Keratinocyte (primary cell): Measurements from ENCODE around the gene GDF11. TPM values are rescaled to one million over a fixed set of nuclear protein-coding genes. Genes with fewer than 3 reads are reported as not detected.

ENCODE experiments used
- DNase-seq: peaks from one replicate; pipeline ENCODE4 v3.0.0-alpha.2; 2011; ENCODE audit warnings: low read depth, missing footprints, low spot score
- FAIRE-seq: peaks from 2 replicates; lab custom pipeline; 2011; peaks lifted over from hg19 to GRCh38; lab: Jason Lieb, UNC
- H2AFZ ChIP-seq: 2 replicates; pipeline ENCODE4 v1.6.0; 2012; ENCODE audit warnings: low read length, control low read depth, inconsistent platforms; ENCODE audit not compliant: control insufficient read depth
- H3K27ac ChIP-seq: 2 replicates; pipeline ENCODE4 v1.5.1; 2011; ENCODE audit warnings: low read length; ENCODE audit not compliant: control insufficient read depth, insufficient read depth
- H3K27me3 ChIP-seq: 3 replicates; pipeline ENCODE4 v1.6.0; 2011; ENCODE audit warnings: low read length; ENCODE audit not compliant: control insufficient read depth, insufficient read depth; ENCODE audit errors: extremely low read depth
- H3K36me3 ChIP-seq, 2 experiments: 2 replicates in 1 of 2; 3 replicates in 1 of 2; pipeline ENCODE4 v1.5.1; 2011; ENCODE audit warnings: low read length in 2 of 2, mild to moderate bottlenecking in 1 of 2; ENCODE audit not compliant: control insufficient read depth in 2 of 2, insufficient read depth in 2 of 2; ENCODE audit errors: extremely low read depth in 1 of 2
- H3K4me1 ChIP-seq: 3 replicates; pipeline ENCODE4 v1.5.1; 2011; ENCODE audit warnings: low read length; ENCODE audit not compliant: control insufficient read depth, insufficient read depth; ENCODE audit errors: extremely low read depth
- H3K4me2 ChIP-seq: 3 replicates; pipeline ENCODE4 v1.6.0; 2011; ENCODE audit warnings: low read depth, low read length; ENCODE audit not compliant: control insufficient read depth, insufficient read depth; ENCODE audit errors: extremely low read depth
- H3K4me3 ChIP-seq, 3 experiments: fragments of 200-600 bp in 1 of 3; sonication (generic) in 1 of 3; 2 replicates in 2 of 3; 3 replicates in 1 of 3; pipeline ENCODE4 v1.5.1; 2011 to 2016; ENCODE audit warnings: low read length in 3 of 3, mild to moderate bottlenecking in 3 of 3, control low read depth in 2 of 3, inconsistent platforms in 1 of 3, low read depth in 1 of 3, mixed read lengths in 1 of 3, mixed run types in 1 of 3, moderate library complexity in 1 of 3; ENCODE audit not compliant: control insufficient read depth in 2 of 3, insufficient read depth in 2 of 3; ENCODE audit errors: extremely low read depth in 1 of 3
- H3K79me2 ChIP-seq: 2 replicates; pipeline ENCODE4 v1.6.0; 2012; ENCODE audit warnings: low read length; ENCODE audit not compliant: control insufficient read depth, insufficient read depth
- H3K9ac ChIP-seq: 3 replicates; pipeline ENCODE4 v1.6.0; 2011; ENCODE audit warnings: low read length; ENCODE audit not compliant: control insufficient read depth, insufficient read depth; ENCODE audit errors: extremely low read depth
- H3K9me1 ChIP-seq: 3 replicates; pipeline ENCODE4 v1.6.0; 2011; ENCODE audit warnings: low read length; ENCODE audit not compliant: control insufficient read depth, insufficient read depth; ENCODE audit errors: extremely low read depth
- H3K9me3 ChIP-seq: 2 replicates; pipeline ENCODE4 v1.5.1; 2012; ENCODE audit warnings: low read depth, low read length; ENCODE audit not compliant: control insufficient read depth
- H4K20me1 ChIP-seq: 3 replicates; pipeline ENCODE4 v1.6.0; 2011; ENCODE audit warnings: low read length; ENCODE audit not compliant: control insufficient read depth, insufficient read depth; ENCODE audit errors: extremely low read depth
- EZH2 ChIP-seq: IDR thresholded peaks from one replicate; pipeline ENCODE4 v1.6.1; 2012; ENCODE audit warnings: inconsistent platforms, mild to moderate bottlenecking, low read length, moderate library complexity
- dilution Hi-C: fragments of 300-500 bp; cut with MboI; formaldehyde crosslinking; loops from one replicate; pipeline ENCODE4 v1.7.0; 2020; ENCODE audit warnings: low sequenced_read_pairs; ENCODE audit not compliant: extremely low pct_ligation_motif_present
- polyA plus RNA-seq, 5 experiments: library from polyadenylated mRNA; depleted of rRNA in 3 of 5; stranded (reverse) in 3 of 5; stranded (forward) in 1 of 5; unstranded in 1 of 5; fragments of >200 nt; gene quantifications; 1 replicate in 1 of 5; 2 replicates in 3 of 5; 3 replicates in 1 of 5; pipeline versions ENCODE4 v1.2.1 to v1.2.3, GENCODE V29; 2011 to 2012; ENCODE audit warnings: missing spikeins in 2 of 5, low read depth in 1 of 5, low replicate concordance in 1 of 5
- TF ChIP-seq, protein P1 (sequence below), 3 experiments: IDR thresholded peaks in 1 of 3; conservative IDR thresholded peaks in 1 of 3; optimal IDR thresholded peaks in 1 of 3; 2 replicates in 2 of 3; 3 replicates in 1 of 3; pipeline versions ENCODE3 to v1.5.1; 2011; ENCODE audit warnings: low read length in 3 of 3, mild to moderate bottlenecking in 3 of 3, moderate library complexity in 2 of 3, control low read depth in 1 of 3, inconsistent platforms in 1 of 3; ENCODE audit not compliant: insufficient read depth in 2 of 3; ENCODE audit errors: extremely low read depth in 1 of 3

The GDF11 gene
- polyA plus RNA-seq, 1 donor (not counting 4 experiments of a cell fraction or from before 2014, with no cell fraction given), result 2.7 TPM

DNA sequence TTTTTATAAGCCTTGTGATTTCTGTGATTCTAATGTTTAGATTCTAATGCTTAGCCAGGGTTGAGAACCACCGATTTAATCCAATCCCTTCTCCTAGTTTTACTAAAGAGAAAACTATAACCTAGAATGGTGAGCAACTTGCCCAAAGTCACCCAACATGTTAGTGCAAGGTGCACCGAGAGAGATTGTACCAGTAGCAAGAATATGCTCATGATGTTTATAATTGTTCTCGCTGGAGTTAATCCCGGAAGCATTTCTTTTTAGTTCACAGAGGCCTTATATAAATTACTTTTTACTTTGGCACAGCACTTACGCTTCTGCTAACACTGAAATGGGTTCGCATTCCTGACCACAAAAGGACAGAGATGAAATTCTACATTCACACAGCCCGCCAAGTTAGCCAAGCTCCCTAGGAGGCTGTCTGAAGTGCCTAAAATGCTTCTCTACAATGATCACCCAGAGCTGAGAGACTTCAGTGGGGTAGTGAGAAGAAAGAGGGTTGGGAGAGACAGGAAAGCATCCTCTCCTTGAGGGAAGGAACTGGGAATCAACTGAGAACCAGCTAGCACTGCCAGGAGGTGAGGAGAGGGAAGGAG is 27.7 kb upstream of the GDF11 start:
- Histone ChIP-seq H3K4me1 (peaks cover 28% of the 10 kb centered on the region), H3K9ac (no peak overlapping the region), H4K20me1 (no peaks in the 10 kb centered on the region), H3K9me1 (no peaks in the 10 kb centered on the region), H3K79me2 (no peaks in the 10 kb centered on the region), H3K27ac (peak overlapping the region; percentile 87), H3K9me3 (no peaks in the 10 kb centered on the region), H3K4me2 (peak overlapping the region; percentile 71), H3K4me3 (peak overlapping the region in 2 of 3 experiments; percentile 45 to 72), H2AFZ (peak overlapping the region; percentile 95), H3K27me3 (peaks cover 11% of the 10 kb centered on the region), H3K36me3 (no peaks in the 10 kb centered on the region)
- no peak for TF ChIP-seq EZH2
- TF ChIP-seq, protein P1, sequence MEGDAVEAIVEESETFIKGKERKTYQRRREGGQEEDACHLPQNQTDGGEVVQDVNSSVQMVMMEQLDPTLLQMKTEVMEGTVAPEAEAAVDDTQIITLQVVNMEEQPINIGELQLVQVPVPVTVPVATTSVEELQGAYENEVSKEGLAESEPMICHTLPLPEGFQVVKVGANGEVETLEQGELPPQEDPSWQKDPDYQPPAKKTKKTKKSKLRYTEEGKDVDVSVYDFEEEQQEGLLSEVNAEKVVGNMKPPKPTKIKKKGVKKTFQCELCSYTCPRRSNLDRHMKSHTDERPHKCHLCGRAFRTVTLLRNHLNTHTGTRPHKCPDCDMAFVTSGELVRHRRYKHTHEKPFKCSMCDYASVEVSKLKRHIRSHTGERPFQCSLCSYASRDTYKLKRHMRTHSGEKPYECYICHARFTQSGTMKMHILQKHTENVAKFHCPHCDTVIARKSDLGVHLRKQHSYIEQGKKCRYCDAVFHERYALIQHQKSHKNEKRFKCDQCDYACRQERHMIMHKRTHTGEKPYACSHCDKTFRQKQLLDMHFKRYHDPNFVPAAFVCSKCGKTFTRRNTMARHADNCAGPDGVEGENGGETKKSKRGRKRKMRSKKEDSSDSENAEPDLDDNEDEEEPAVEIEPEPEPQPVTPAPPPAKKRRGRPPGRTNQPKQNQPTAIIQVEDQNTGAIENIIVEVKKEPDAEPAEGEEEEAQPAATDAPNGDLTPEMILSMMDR (optimal IDR thresholded peaks at IDR 0.05 in 1 of 3, IDR thresholded peaks at IDR 0.05 in 1 of 3, conservative IDR thresholded peaks at IDR 0.05 in 1 of 3; ENCODE audit: extremely low read depth in 1 of 3, insufficient read depth in 2 of 3, low read length in 3 of 3), result no peak
- dilution Hi-C loops, result no loop called here
- FAIRE-seq, result no peak
- no peak for DNase-seq

DNA sequence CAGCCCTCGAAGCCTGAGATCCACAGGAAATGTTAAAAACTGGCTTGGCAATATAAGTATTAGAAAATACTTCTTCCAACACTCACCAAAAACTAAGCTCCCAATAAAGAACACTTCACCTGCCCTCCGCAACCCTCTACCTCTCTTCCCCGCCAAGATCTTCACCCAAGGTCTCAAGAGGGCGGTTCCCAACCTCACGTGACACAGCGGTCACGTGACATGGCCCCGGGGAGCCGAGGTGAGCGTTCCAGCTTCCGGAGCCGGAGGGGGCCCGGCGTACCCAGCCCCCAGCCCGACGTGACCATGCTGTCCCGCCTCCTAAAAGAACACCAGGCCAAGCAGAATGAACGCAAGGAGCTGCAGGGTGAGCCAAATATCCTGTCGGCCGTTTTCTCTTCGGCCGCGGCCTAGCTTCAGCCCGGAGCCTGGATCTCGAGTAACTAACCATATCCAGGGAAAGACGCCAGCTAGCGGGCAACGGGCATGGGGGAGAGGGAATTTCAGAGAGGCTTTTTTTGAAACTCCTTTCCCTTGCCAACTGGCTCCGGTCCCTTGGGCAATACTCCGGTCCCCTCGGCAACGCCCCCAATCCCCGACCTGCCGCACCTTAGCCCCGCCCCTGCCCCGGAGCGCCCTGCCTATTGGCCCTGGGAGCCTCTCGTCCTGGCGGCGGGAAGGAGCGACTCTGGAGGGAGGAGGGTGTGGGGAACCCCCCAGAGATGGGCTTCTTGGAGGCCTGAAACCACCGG is 26.9 kb upstream of the GDF11 start, which contains the start of gene BLOC1S1:
Gene BLOC1S1 (plus strand): TSS at position 214 of the 749 bp plus-strand sequence. CDS start 6 bp downstream, at position 220.
- Histone ChIP-seq H3K27me3 (peaks cover 8% of the 10 kb centered on the region), H3K9ac (peak within 1 kb of the TSS; percentile 87), H3K4me1 (peaks cover 36% of the 10 kb centered on the region), H3K4me3 (peak within 1 kb of the TSS; percentile 45 to 76 (median 72)), H3K9me1 (no peaks in the 10 kb centered on the region), H4K20me1 (no peaks in the 10 kb centered on the region), H3K27ac (peak within 1 kb of the TSS; percentile 87), H3K79me2 (no peaks in the 10 kb centered on the region), H3K36me3 (no peaks in the 10 kb centered on the region), H2AFZ (peak within 1 kb of the TSS; percentile 95), H3K9me3 (no peaks in the 10 kb centered on the region), H3K4me2 (peak within 1 kb of the TSS; percentile 71)
- DNase-seq (peak; percentile 73), FAIRE-seq (no peak)
- no peak for TF ChIP-seq EZH2
- TF ChIP-seq, protein P1 (optimal IDR thresholded peaks at IDR 0.05 in 1 of 3, IDR thresholded peaks at IDR 0.05 in 1 of 3, conservative IDR thresholded peaks at IDR 0.05 in 1 of 3; ENCODE audit: extremely low read depth in 1 of 3, insufficient read depth in 2 of 3, low read length in 3 of 3), result no peak
- dilution Hi-C loops, result no loop called here
